Measurements from ENCODE around the gene SORCS1.

GRCh38 chr10:107054469-107055156 lies 109.9 kb downstream of the SORCS1 start:
- TF ChIP-seq FOXA1 (IDR thresholded peaks at IDR 0.05): no peak
- TF ChIP-seq SP1 (IDR thresholded peaks at IDR 0.05): no peak
- TF ChIP-seq ELF4 (IDR thresholded peaks at IDR 0.05): no peak
- no peak for TF ChIP-seq SUZ12 (IDR thresholded peaks at IDR 0.05)
- TF ChIP-seq TARDBP (IDR thresholded peaks at IDR 0.05): no peak
- no peak for TF ChIP-seq HDGF (IDR thresholded peaks at IDR 0.05; ENCODE audit: borderline replicate concordance)
- no peak for TF ChIP-seq BHLHE40 (IDR thresholded peaks at IDR 0.05; ENCODE audit: borderline replicate concordance)
- TF ChIP-seq FOXM1 (IDR thresholded peaks at IDR 0.05; ENCODE audit: borderline replicate concordance): no peak
- TF ChIP-seq FOXK2 (IDR thresholded peaks at IDR 0.05): no peak
- TF ChIP-seq L3MBTL2 (conservative IDR thresholded peaks at IDR 0.05): no peak
- no peak for TF ChIP-seq ZNF384 (IDR thresholded peaks at IDR 0.05)
- no peak for TF ChIP-seq LEF1 (IDR thresholded peaks at IDR 0.05; ENCODE audit: borderline replicate concordance)
- no peak for TF ChIP-seq NFRKB (IDR thresholded peaks at IDR 0.05)

Measured in HEK293T (cell line).